Esophagus muscularis mucosa (tissue), 4 donors: ENCODE measurements around the gene PICALM.
"Not testable (repeated sequence)": the region's sequence is repeated elsewhere in the genome, so short reads cannot be mapped to it uniquely, and the experiment has no call there.

ENCODE experiments used
- CTCF ChIP-seq, 3 experiments: fragments of 200-600 bp in 2 of 3; fragments of 450-650 bp in 1 of 3; sonication (generic) in 2 of 3; IDR thresholded peaks; one replicate each; pipeline ENCODE4 v1.5.1; 2017 to 2019; ENCODE audit warnings: antibody characterized with exemption in 3 of 3, mild to moderate bottlenecking in 2 of 3, moderate library complexity in 1 of 3
- EP300 ChIP-seq: sonication (generic); formaldehyde crosslinking; IDR thresholded peaks from one replicate; pipeline ENCODE4 v1.6.1; 2017; ENCODE audit warnings: antibody characterized with exemption
- POLR2A ChIP-seq: fragments of 450-650 bp; IDR thresholded peaks from one replicate; pipeline ENCODE4 v1.6.1; 2017; ENCODE audit warnings: antibody characterized with exemption, moderate library complexity, mild to moderate bottlenecking, low read depth
- POLR2AphosphoS5 ChIP-seq, 2 donors: sonication (generic); formaldehyde crosslinking; IDR thresholded peaks; one replicate each; pipeline ENCODE4 v1.6.1; 2017; ENCODE audit warnings: antibody characterized with exemption in 2 of 2

GRCh38 chr11:86106031-86106430 lies 37.1 kb upstream of the PICALM start:
- TF ChIP-seq POLR2A; CTCF (IDR thresholded peaks at IDR 0.05); EP300; POLR2AphosphoS5 (IDR thresholded peaks at IDR 0.05): not testable (repeated sequence)
